HG02970 (cell line): ENCODE results near the gene PHACTR1.

Experiments
- ATAC-seq: cut with Tn5 transposase; IDR thresholded peaks from one replicate; pipeline ENCODE4 v1.9.1; 2021; ENCODE audit warnings: mild to moderate bottlenecking, moderate library complexity, moderate number of reproducible peaks; ENCODE audit not compliant: unreplicated experiment, low FRiP score

The PHACTR1 gene

GRCh38 chr6:12800120-12800519, 83.6 kb downstream of the PHACTR1 start:
- no peak for ATAC-seq

- ATAC-seq: no peak
Observed at GRCh38 chr6:12801141-12801540, 84.6 kb downstream of the PHACTR1 start.

DNA sequence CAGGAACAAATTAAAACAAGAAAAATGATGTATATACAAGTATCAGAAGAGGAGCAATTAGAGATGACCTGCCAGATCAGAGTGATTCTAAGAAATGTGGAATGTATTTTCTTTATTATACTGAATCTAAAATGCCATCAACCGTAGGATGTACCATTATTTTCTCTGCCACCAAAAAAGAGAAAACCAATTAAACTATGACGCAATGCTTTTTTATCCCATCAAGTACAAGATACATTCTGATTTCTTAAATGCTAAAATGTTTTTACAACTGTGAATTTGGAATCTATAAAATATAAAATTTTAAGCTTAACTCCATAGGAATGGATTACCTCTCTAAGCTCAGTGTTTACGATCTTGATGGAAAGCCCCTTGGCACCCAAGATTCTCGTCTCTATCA, 85.9 kb downstream of the PHACTR1 start:
- ATAC-seq: no peak

DNA sequence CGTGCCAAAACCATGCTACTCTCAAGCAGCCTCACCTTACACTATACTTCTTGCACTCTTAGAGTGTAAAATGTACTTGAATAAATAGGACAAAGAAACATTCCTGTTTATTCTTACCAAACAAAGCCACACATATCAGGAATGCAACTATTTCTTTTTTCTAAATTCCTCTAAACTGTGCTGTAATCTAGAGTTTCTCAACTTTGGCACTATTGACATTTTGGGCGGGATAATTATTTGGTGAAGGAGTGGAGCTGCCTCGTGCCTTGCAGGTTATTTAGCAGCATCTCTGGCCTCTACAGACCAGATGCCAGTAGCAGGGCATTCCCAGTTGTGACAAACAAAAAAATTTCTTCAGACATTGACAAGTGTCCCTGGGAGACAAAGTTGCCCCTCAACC, 86.9 kb downstream of the PHACTR1 start:
- ATAC-seq: no peak

DNA sequence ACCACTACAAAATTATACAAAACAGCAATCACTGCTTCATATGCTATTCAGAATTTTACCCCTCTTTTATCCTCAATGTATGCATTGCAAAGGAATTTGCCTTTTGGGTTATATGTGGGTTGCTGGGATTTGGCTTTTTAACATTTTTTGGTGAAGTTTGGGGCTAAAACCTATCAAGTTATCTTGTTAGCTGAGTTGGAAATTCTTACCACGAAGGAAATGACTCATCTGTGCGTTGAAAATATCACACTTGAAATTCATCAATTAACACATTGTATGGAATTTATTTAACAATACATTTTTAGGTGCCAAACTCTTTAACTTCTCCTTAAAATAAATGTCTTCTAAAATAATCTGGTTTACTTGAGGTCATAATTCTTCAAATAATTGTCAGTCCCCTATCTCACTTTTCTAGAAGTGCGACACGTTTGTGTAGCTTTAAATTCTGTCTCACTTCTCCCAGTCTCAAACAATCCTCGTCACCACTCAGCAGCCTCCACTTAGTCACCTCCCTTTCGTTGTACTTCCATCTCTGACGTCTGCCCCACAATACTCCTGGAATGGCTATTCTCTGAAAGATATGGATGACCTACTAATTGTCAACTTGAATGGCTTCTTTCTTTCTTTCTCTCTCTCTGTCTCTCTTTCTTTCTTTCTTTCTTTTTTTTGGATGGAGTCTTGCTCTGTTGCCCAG, 88.5 kb downstream of the PHACTR1 start:
- ATAC-seq: no peak

GRCh38 chr6:12806136-12806535, 89.6 kb downstream of the PHACTR1 start:
- no peak for ATAC-seq

- ATAC-seq: no peak
Observed at GRCh38 chr6:12806796-12807195, 90.2 kb downstream of the PHACTR1 start.

DNA sequence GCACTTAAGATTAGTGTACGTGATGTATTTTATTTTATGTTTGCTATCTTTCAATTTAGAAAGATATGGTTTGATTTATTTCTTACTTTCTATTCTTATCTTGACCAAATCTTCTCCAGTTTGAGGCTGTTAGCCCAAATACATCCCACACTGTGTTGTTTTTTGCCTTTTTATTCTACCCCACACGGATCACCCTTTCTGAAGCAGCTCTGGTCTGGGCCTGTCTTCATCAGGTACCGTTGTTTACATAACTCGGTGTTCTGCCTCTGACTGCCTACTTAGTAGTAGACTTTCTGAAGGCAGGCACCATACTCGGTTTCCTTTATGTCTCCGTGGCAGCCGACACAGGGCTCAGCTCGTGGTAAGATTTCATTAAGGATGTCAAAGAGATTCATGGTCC, 95.0 kb downstream of the PHACTR1 start:
- ATAC-seq: no peak

- no peak for ATAC-seq
Observed at GRCh38 chr6:12813321-12813720, 96.8 kb downstream of the PHACTR1 start.

DNA sequence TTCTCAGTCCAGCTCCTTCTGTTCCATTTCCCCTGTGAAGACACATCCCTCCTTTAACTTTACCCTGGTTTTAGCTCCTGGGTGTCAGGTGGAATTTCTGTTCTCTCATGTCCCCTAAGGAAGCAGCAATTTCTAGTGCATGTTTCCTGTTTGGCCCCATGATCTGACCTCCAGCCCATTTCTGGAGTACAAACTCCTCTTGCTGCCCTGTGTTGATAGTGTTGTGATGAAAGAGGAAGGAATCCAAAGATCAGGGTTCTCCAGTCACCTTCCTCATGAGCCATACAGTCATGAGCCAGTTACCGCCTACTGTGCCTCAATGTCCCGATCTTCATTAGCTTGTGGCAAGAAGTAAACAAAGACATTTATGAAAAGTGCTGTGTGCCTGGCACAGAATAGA, 97.4 kb downstream of the PHACTR1 start:
- ATAC-seq: no peak

DNA sequence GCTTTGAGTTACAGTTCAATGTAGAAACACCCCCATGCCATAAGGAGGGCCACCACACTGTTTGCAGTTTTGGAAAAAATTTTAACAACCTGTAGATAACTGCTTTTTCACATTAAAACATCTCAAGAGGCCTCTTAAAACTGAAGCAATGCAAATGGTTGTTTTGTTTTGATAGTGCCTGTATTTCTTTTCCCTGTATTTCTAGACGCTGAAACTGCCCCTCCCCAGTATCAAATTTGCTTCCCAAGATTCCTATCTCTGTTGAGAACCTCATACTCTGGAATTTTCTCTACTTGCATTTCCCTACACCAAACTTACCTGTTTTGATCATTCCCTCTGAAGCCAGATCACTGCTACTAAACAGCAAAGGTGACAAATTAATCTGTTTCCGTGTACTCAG, 98.5 kb downstream of the PHACTR1 start:
- ATAC-seq: no peak

DNA sequence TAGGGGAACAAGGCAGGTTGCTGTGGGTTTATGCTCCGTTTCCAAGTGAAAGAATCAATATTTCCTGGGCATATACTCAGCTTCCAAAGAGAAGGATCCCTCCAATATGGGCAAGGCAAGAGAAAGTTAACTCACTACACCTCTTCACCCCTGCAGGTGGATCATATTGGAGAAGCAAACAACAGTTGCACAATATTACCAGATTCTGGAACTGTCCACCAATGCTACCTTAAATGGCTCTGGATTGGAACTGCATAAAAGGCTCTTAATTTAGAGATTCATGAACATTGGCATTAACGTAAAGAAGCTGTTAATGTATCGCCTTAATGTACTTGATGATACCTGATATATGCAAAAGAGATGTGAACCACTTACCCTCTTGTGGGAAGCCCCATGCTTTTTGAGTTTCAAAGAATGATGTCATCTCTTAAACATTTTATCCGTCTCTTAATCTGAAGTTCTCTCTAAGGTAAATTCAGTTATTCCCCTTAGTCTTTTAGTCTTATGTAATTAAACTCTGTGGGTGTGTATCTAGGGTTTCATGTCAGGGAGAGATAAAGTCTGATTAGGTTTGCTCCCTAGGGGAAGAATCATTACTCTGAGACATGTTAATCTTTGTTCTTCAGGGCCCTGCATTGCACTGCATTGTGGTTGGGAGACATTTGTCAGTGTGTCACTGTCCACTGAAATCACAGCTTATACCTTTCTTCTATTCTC, 99.5 kb downstream of the PHACTR1 start:
- no peak for ATAC-seq

- ATAC-seq: no peak
Observed at GRCh38 chr6:12818324-12818723, 101.8 kb downstream of the PHACTR1 start.

- ATAC-seq: no peak
Observed at GRCh38 chr6:12823847-12824246, 107.3 kb downstream of the PHACTR1 start.

DNA sequence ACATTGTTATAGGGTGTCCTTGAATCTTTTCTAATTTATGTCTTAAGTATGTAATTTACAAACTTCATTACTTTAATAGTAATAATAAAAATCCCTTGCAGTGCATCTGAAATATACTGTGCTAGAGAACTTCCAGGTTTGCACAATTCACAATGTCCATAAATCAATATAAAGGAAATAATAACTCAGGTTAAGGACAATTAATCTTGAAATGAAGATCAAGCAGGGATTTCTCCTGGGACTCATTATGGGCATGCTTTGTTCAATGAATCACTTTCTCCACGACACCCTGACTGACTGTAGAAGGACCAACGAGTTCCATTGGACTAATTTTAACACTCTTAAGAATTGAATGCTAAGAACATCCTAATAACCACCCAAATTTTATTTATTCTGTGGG, 110.0 kb downstream of the PHACTR1 start:
- no peak for ATAC-seq

- ATAC-seq: no peak
Observed at GRCh38 chr6:12827921-12828320, 111.4 kb downstream of the PHACTR1 start.

DNA sequence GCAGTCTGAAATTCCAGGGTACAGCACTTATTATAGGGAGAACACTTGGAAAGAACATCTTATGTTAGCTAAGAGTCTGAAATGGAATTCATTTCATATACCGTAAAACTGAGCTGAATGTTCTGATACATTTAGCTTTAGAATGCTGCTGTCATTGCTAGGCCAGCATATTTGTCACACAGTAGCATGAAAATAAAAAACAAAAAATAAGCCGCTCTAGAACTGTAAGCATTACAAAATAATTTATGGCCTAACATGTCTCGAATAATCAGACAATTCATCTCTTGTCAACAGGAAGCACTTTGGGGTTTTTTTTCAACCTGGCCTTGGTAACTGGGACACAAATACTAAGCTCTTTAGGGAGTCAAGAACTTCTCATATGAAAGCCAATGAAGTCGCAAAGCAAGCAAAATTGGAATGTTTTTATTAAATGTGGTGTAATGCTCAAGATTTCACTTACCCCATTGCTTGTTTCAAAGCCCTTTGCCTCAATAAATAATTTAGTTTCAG, 115.7 kb downstream of the PHACTR1 start:
- no peak for ATAC-seq

DNA sequence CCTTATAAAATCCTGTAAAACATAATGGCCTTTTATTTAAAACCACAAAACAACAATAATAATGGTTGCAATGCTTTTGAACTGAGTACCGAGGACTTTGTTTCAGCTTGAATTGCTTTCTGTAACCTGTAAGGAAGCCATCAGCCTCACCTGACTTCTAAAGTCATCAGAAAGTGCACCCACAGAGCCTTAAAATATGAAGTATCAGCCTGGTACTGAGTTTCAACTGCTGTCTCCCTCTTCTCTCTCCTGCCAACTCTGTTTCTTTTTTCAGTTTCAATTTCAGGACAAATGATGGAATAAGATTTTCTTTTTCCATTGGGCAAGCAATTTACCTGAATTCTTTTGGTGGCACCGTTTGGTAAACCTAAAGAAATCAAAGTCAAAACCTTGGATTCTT, 119.4 kb downstream of the PHACTR1 start:
- no peak for ATAC-seq

DNA sequence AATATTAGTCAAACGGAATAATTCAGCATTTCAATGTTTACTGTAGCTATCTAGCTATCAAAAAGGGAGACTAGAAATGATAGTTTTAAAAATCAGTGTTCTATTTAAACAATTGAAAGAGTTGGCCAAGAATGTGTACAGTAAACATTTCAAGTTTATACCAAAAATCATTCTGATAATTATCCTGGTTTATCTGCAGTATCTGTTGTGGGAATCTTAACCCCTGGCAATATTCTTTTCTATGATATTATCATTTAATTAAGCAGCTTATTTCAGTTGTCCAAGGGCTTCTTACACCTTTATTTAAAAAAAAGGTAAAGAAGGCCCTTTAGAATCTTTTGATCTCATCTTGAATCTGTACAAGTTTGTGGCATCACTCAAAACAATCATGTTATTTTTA, 125.1 kb downstream of the PHACTR1 start:
- no peak for ATAC-seq

DNA sequence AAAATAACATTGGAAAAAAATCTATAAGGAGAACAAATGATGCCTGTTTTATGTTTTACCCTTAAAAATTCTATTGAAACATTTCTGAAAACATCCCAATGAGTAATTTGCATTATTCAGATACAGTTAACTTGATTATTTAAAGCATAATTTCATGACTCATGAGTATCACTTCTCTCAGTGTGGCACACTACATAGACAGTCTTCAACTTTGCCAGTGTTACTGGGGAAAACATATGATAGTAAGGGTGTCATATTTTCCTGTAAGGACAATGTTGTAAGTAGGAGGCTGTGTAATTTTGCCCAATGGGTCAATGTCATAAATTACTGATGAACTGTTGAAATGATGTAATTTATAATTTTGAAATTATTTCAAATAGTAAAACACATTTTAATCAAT, 125.5 kb downstream of the PHACTR1 start:
- no peak for ATAC-seq

GRCh38 chr6:12842658-12843057, 126.1 kb downstream of the PHACTR1 start:
- ATAC-seq: no peak
